Fibroblast of lung (primary cell): ENCODE results near the gene ABO. TPM values are rescaled to one million over a fixed set of nuclear protein-coding genes. Genes with fewer than 3 reads are reported as not detected.

Experiments
- DNase-seq, 2 donors: peaks; one replicate each; pipeline versions ENCODE4 v3.0.0 to v3.0.0-alpha.2; 2010; ENCODE audit warnings: low read depth in 2 of 2
- H2AFZ ChIP-seq: 2 replicates; pipeline ENCODE4 v1.5.1; 2012; ENCODE audit warnings: low read length, control low read depth, inconsistent platforms
- H3K27ac ChIP-seq: 2 replicates; pipeline ENCODE4 v1.5.1; 2011; ENCODE audit warnings: low read length, control low read depth; ENCODE audit not compliant: insufficient read depth
- H3K27me3 ChIP-seq: 2 replicates; pipeline ENCODE4 v1.5.1; 2011; ENCODE audit warnings: mild to moderate bottlenecking, low read length; ENCODE audit not compliant: control insufficient read depth, insufficient read depth
- H3K36me3 ChIP-seq: 2 replicates; pipeline ENCODE4 v1.5.1; 2011; ENCODE audit warnings: low read length; ENCODE audit not compliant: control insufficient read depth, insufficient read depth
- H3K4me1 ChIP-seq: 2 replicates; pipeline ENCODE4 v1.5.1; 2011; ENCODE audit warnings: low read length; ENCODE audit not compliant: control insufficient read depth, insufficient read depth; ENCODE audit errors: extremely low read depth
- H3K4me2 ChIP-seq: 2 replicates; pipeline ENCODE4 v1.5.1; 2011; ENCODE audit warnings: low read length, control low read depth; ENCODE audit not compliant: insufficient read depth; ENCODE audit errors: extremely low read depth
- H3K4me3 ChIP-seq, 4 experiments: fragments of 200-600 bp in 1 of 4; sonication (generic) in 1 of 4; replicated peaks in 1 of 4; 2 replicates each; pipeline ENCODE4 v1.5.1; 2011 to 2016; ENCODE audit warnings: low read length in 4 of 4, low read depth in 3 of 4, mild to moderate bottlenecking in 3 of 4, control low read depth in 2 of 4, inconsistent platforms in 1 of 4, mixed read lengths in 1 of 4; ENCODE audit not compliant: insufficient read depth in 1 of 4; ENCODE audit errors: control extremely low read depth in 1 of 4
- H3K79me2 ChIP-seq: 2 replicates; pipeline ENCODE4 v1.5.1; 2012; ENCODE audit warnings: mild to moderate bottlenecking, low read length, inconsistent platforms; ENCODE audit not compliant: control insufficient read depth, insufficient read depth
- H3K9ac ChIP-seq: 2 replicates; pipeline ENCODE4 v1.5.1; 2011; ENCODE audit warnings: mild to moderate bottlenecking, low read length, control low read depth; ENCODE audit not compliant: insufficient read depth
- H3K9me3 ChIP-seq: 2 replicates; pipeline ENCODE4 v1.5.1; 2012; ENCODE audit warnings: low read depth, low read length; ENCODE audit not compliant: control insufficient read depth, insufficient read depth
- H4K20me1 ChIP-seq: 2 replicates; pipeline ENCODE4 v1.5.1; 2011; ENCODE audit warnings: low read length; ENCODE audit not compliant: control insufficient read depth, insufficient read depth; ENCODE audit errors: extremely low read depth
- CTCF ChIP-seq, 2 donors: IDR thresholded peaks in 1 of 2; conservative IDR thresholded peaks in 1 of 2; 1 replicate in 1 of 2; 2 replicates in 1 of 2; pipeline ENCODE4 v1.5.1; 2011 to 2012; ENCODE audit warnings: low read length in 2 of 2, control low read depth in 1 of 2, inconsistent platforms in 1 of 2, low read depth in 1 of 2, mild to moderate bottlenecking in 1 of 2
- EZH2 ChIP-seq: IDR thresholded peaks from 2 replicates; pipeline ENCODE4 v1.5.1; 2012; ENCODE audit warnings: low read length, control low read depth, mild to moderate bottlenecking; ENCODE audit errors: missing control alignments
- polyA minus RNA-seq: library from RNA; depleted of rRNA, polyadenylated mRNA; stranded (reverse); fragments of >200 nt; gene quantifications from 2 replicates; pipeline ENCODE4 v1.2.3, GENCODE V29; 2011; ENCODE audit warnings: low replicate concordance
- polyA plus RNA-seq, 2 donors: library from polyadenylated mRNA; depleted of rRNA in 1 of 2; stranded (reverse) in 1 of 2; unstranded in 1 of 2; fragments of >200 nt; gene quantifications; 2 replicates each; pipeline ENCODE4 v1.2.1, GENCODE V29; 2011 to 2012; ENCODE audit warnings: missing spikeins in 1 of 2
- total RNA-seq: library from RNA; depleted of rRNA; stranded (reverse); fragments of >200 nt; gene quantifications from 2 replicates; pipeline ENCODE4 v1.2.1, GENCODE V29; 2014

Gene ABO
- not detected in 2 replicates for total RNA-seq
- not detected in 2 replicates for polyA plus RNA-seq
- polyA plus RNA-seq (2012) = not detected in 2 replicates
- not detected in 2 replicates for polyA minus RNA-seq

- DNase-seq = no peak
- Histone ChIP-seq H3K27me3 (peaks cover 17% of the 10 kb centered on the region), H3K9ac (no peak within 1 kb of the TSS), H3K4me2 (no peak within 1 kb of the TSS), H3K27ac (no peak within 1 kb of the TSS), H4K20me1 (no peaks in the 10 kb centered on the region), H3K36me3 (no peaks in the 10 kb centered on the region), H3K79me2 (no peaks in the 10 kb centered on the region), H2AFZ (no peak within 1 kb of the TSS), H3K9me3 (no peaks in the 10 kb centered on the region), H3K4me1 (no peaks in the 10 kb centered on the region), H3K4me3 (no peak within 1 kb of the TSS)
- TF ChIP-seq CTCF (conservative IDR thresholded peaks at IDR 0.05 in 1 of 2, IDR thresholded peaks at IDR 0.05 in 1 of 2; ENCODE audit: low read depth in 1 of 2, low read length in 2 of 2) (no peak), EZH2 (no peak)
These were observed at the start of gene ABO for GRCh38 chr9:133275105-133276000. Gene ABO (minus strand): TSS chr9:133275201.

DNA sequence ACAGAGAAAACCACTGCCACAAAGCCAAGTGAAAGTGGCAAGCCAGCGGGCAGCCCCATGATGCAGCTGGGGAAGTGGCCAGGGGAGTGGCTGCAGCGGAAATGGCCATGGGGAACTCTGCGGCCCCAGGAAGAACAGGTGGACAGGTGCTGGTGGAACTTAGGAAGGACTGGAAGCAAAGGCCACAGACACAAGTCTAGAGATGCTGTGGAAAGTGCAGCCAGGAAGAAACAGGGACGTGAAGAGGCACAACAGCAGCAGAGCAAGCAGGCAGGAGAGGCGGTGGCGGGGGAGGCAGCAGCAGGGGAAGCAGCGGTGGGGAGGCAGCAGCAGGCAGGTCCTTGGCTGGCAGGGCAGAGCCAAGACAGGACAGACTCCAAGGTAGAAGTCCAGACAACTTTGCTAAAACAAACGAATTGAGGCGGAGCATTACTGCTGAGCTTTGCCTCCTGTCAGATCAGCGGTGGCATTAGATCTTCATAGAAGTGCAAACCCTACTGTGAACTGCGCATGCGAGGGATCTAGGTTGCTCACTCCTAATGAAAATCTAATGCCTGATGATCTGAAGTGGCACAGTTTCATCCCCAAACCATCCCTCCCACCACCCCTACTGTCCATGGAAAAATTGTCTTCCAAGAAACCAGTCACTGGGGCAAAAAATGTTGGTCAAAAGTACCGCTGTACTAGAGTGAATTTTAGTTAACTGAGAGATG, 49.1 kb upstream of the ABO start:
- no peak overlapping the region for H3K9ac ChIP-seq
- H3K4me2 ChIP-seq = no peak overlapping the region
- DNase-seq = no peak
- H3K36me3 ChIP-seq = no peaks in the 10 kb centered on the region
- no peaks in the 10 kb centered on the region for H3K27me3 ChIP-seq
- H2AFZ ChIP-seq = no peak overlapping the region
- TF ChIP-seq EZH2 = no peak
- H3K9me3 ChIP-seq = no peaks in the 10 kb centered on the region
- H4K20me1 ChIP-seq = no peaks in the 10 kb centered on the region
- no peak overlapping the region for H3K4me3 ChIP-seq
- H3K27ac ChIP-seq = no peak overlapping the region
- H3K79me2 ChIP-seq = no peaks in the 10 kb centered on the region
- no peaks in the 10 kb centered on the region for H3K4me1 ChIP-seq

GRCh38 chr9:133323211-133323610, 48.2 kb upstream of the ABO start:
- Histone ChIP-seq H3K27me3 (no peaks in the 10 kb centered on the region), H3K27ac (no peak overlapping the region), H3K4me2 (no peak overlapping the region), H3K36me3 (no peaks in the 10 kb centered on the region), H3K4me1 (no peaks in the 10 kb centered on the region), H2AFZ (no peak overlapping the region), H3K4me3 (no peak overlapping the region), H4K20me1 (no peaks in the 10 kb centered on the region), H3K9ac (no peak overlapping the region), H3K79me2 (no peaks in the 10 kb centered on the region), H3K9me3 (no peaks in the 10 kb centered on the region)
- no peak for TF ChIP-seq EZH2
- no peak for TF ChIP-seq CTCF (conservative IDR thresholded peaks at IDR 0.05 in 1 of 2, IDR thresholded peaks at IDR 0.05 in 1 of 2; ENCODE audit: low read depth in 1 of 2, low read length in 2 of 2)
- DNase-seq = no peak
